ENCODE data around the gene ZBTB7C. TPM values are rescaled to one million over a fixed set of nuclear protein-coding genes. Genes with fewer than 3 reads are reported as not detected.

The ZBTB7C gene
- total and polyA plus RNA-seq, 2 of the 4 experiments (the other 2 are of a cell fraction): not detected

GRCh38 chr18:48399303-48400075 is 9.7 kb downstream of the ZBTB7C start (continued):
- TF ChIP-seq CTCF (conservative IDR thresholded peaks at IDR 0.05; ENCODE audit: low read depth, low read length) (no peak), CEBPB (IDR thresholded peaks at IDR 0.05; ENCODE audit: low read depth, low read length) (no peak)

GRCh38 chr18:48398074-48398473 is 11.1 kb downstream of the ZBTB7C start:
- H3K9ac ChIP-seq (ENCODE audit: low read depth, low read length): no peak overlapping the region
- in situ Hi-C loops (cut with MboI; ENCODE audit: low sequenced_read_pairs) (no loop called here), dilution Hi-C loops (cut with HindIII; ENCODE audit: low sequenced_read_pairs, unreplicated experiment) (no loop called here), intact Hi-C loops (cut with micrococcal nuclease) (no loop called here)
- H3K23ac ChIP-seq (ENCODE audit: low read depth, low read length): no peak overlapping the region
- H3K27ac ChIP-seq (ENCODE audit: insufficient read depth, low read length): no peak overlapping the region
- H4K5ac ChIP-seq (ENCODE audit: low read depth, low read length): no peak overlapping the region
- H2BK20ac ChIP-seq (ENCODE audit: low read depth, low read length): no peak overlapping the region
- H3K9me1 ChIP-seq (ENCODE audit: insufficient read depth, low read length): no peaks in the 10 kb centered on the region
- 60% methylated on average over 1 of the region's 4 CpGs; no CpG with 5 or more reads in 1 of the 2 experiments for WGBS, 2 experiments (ENCODE audit: extremely low coverage in 2 of 2, insufficient read length in 1 of 2)
- H3K27me3 ChIP-seq (ENCODE audit: control insufficient read depth, insufficient read depth, low read length): peaks cover 42% of the 10 kb centered on the region
- H4K91ac ChIP-seq (ENCODE audit: insufficient read depth, low read depth, low read length): no peak overlapping the region
- H3K4me3 ChIP-seq (ENCODE audit: insufficient read depth, low read depth, low read length): no peak overlapping the region
- ATAC-seq (ENCODE audit: low read depth) (no peak), DNase-seq (no peak)
- no peaks in the 10 kb centered on the region for H3K36me3 ChIP-seq (ENCODE audit: control insufficient read depth, insufficient read depth, low read length)
- H3K14ac ChIP-seq (replicated peaks; ENCODE audit: low read depth, low read length): no peak overlapping the region
- no peak overlapping the region for H3K18ac ChIP-seq (ENCODE audit: low read depth, low read length)
- no peak overlapping the region for H2AK9ac ChIP-seq (replicated peaks; ENCODE audit: low read depth, low read length, poor library complexity)
- H2BK15ac ChIP-seq (ENCODE audit: low read depth, low read length): no peak overlapping the region
- H4K8ac ChIP-seq (ENCODE audit: low read depth in 2 of 2, low read length in 2 of 2): no peak overlapping the region
- no peak overlapping the region for H2AFZ ChIP-seq (replicated peaks; ENCODE audit: low read length, poor library complexity)
- H4K20me1 ChIP-seq (ENCODE audit: insufficient read depth, low read length): no peaks in the 10 kb centered on the region
- H3K79me1 ChIP-seq (ENCODE audit: low read depth in 1 of 2, low read length in 2 of 2): no peaks in the 10 kb centered on the region
- no peaks in the 10 kb centered on the region for H3K4me1 ChIP-seq (ENCODE audit: control insufficient read depth, insufficient read depth, low read length)
- no peaks in the 10 kb centered on the region for H3K9me3 ChIP-seq (ENCODE audit: control insufficient read depth, insufficient read depth, low read length)
- H2BK5ac ChIP-seq (ENCODE audit: low read depth, low read length, poor library complexity, severe bottlenecking): no peak overlapping the region
- no peak overlapping the region for H2AK5ac ChIP-seq (ENCODE audit: low read depth, low read length)
- ChIA-PET CTCF (no interaction called here), POLR2A (ENCODE audit: unreplicated experiment) (no interaction called here)
- H2BK120ac ChIP-seq (ENCODE audit: low read depth, low read length): no peak overlapping the region
- H3K4ac ChIP-seq (ENCODE audit: low read depth, low read length): no peak overlapping the region
- no peak overlapping the region for H3K56ac ChIP-seq (ENCODE audit: extremely low read depth, insufficient read depth, low read length)
- BruUV-seq (replicated peaks): no TSS peak
- H3K4me2 ChIP-seq (ENCODE audit: low read depth, low read length): no peak overlapping the region
- no peak for TF ChIP-seq USF2 (IDR thresholded peaks at IDR 0.05; ENCODE audit: low read depth, low read length)
- no peak for TF ChIP-seq RFX5 (IDR thresholded peaks at IDR 0.05; ENCODE audit: low read depth, low read length)
- no peak for TF ChIP-seq FOS (IDR thresholded peaks at IDR 0.05; ENCODE audit: low read depth, low read length)
- TF ChIP-seq BHLHE40 (IDR thresholded peaks at IDR 0.05; ENCODE audit: low read depth, low read length): no peak
- no peak for TF ChIP-seq MAZ (IDR thresholded peaks at IDR 0.05; ENCODE audit: borderline replicate concordance, low read depth, low read length)
- TF ChIP-seq POLR2A (IDR thresholded peaks at IDR 0.05; ENCODE audit: low read depth, low read length): no peak
- no peak for TF ChIP-seq MAFK (IDR thresholded peaks at IDR 0.05; ENCODE audit: low read depth, low read length)
- no peak for TF ChIP-seq CHD1 (IDR thresholded peaks at IDR 0.05; ENCODE audit: low read depth, low read length)
- TF ChIP-seq RAD21 (IDR thresholded peaks at IDR 0.05; ENCODE audit: low read length): no peak
- no peak for TF ChIP-seq RCOR1 (IDR thresholded peaks at IDR 0.05; ENCODE audit: insufficient replicate concordance, low read length)
- no peak for TF ChIP-seq MXI1 (IDR thresholded peaks at IDR 0.05; ENCODE audit: borderline replicate concordance, low read depth, low read length)
- TF ChIP-seq CEBPB (IDR thresholded peaks at IDR 0.05; ENCODE audit: low read depth, low read length): no peak
